HTR-8/SVneo (cell line): ENCODE measurements around the gene CFHR2.

Source experiments
- DNase-seq: peaks from one replicate; pipeline ENCODE4 v3.0.0; 2011; ENCODE audit warnings: low spot score, mixed read lengths; ENCODE audit not compliant: insufficient read length
- FAIRE-seq: peaks from 2 replicates; lab custom pipeline; 2011; peaks lifted over from hg19 to GRCh38; lab: Jason Lieb, UNC

CFHR2 gene

DNA sequence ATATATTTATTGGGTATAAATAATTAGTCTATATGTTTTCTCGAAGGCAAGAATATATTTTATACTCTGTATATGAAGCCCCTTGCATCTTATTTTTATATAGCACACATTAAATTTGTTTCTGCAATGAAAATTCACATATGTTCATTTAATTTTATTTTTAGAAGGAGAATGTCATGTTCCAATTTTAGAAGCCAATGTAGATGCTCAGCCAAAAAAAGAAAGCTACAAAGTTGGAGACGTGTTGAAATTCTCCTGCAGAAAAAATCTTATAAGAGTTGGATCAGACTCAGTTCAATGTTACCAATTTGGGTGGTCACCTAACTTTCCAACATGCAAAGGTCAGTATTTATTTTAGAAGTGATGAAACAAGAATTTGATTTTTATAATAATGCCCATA is 50.4 kb downstream of the CFHR2 start:
- DNase-seq (no peak), FAIRE-seq (no peak)

DNA sequence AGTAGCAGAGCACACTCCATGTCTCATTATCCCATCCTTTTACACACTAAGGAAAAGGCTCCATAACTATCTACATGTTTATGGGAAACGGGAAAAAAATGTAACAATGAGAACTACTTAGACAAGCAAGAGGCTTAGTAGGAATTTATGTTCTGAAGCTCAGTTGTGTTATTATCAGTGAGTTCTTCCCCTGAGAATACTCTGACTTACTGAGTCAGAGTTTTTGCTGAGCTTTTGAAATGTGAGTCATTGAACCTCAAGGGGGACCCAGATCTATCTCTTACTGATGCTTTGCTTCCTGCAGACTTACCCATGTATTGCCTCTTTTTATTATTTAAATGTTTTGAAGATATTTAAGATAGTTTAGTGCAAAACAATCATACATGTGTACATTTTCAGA is 53.9 kb downstream of the CFHR2 start:
- FAIRE-seq (no peak), DNase-seq (no peak)

- FAIRE-seq (no peak), DNase-seq (no peak)
These were observed 58.3 kb downstream of the CFHR2 start for GRCh38 chr1:197001828-197002227.

GRCh38 chr1:197003132-197003531 is 59.6 kb downstream of the CFHR2 start:
- no peak for FAIRE-seq
- DNase-seq, result no peak

DNA sequence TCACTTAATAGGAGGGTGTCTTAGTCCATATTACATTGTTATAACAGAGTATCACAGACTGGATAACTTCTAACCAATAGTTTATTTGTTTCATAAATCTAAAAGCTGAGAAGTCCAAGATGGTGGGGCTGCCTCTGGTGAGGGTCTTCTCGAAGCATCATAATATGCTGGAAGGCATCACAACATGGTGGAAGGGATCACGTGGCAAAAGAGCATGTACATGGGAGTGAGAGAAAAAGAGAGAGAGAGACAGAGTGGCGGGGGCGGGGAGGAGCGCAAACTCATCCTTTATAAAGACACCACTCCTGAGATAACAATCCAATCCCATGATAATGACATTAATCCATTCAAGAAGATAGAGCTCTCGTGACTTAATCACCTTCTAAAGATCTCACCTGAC is 65.3 kb downstream of the CFHR2 start:
- no peak for FAIRE-seq
- no peak for DNase-seq
